Measurements from ENCODE around the gene KLHL29. TPM values are rescaled to one million over a fixed set of nuclear protein-coding genes. Genes with fewer than 3 reads are reported as not detected.

KLHL29 gene
- total RNA-seq, 1 donor: 14.7 TPM

GRCh38 chr2:23436346-23437098, 51.5 kb downstream of the KLHL29 start:
- TF ChIP-seq CTCF (IDR thresholded peaks at IDR 0.05; ENCODE audit: insufficient read depth, low read depth, low read length): no peak
- DNase-seq (ENCODE audit: low read depth): no peak
- H3K4me3 ChIP-seq (ENCODE audit: low read depth, low read length): no peak overlapping the region

GRCh38 chr2:23441414-23441813, 56.4 kb downstream of the KLHL29 start:
- no peak for TF ChIP-seq CTCF (IDR thresholded peaks at IDR 0.05; ENCODE audit: insufficient read depth, low read depth, low read length)
- no peak for DNase-seq (ENCODE audit: low read depth)
- H3K4me3 ChIP-seq (ENCODE audit: low read depth, low read length): no peak overlapping the region

- no peak for TF ChIP-seq CTCF (IDR thresholded peaks at IDR 0.05; ENCODE audit: insufficient read depth, low read depth, low read length)
- no peak overlapping the region for H3K4me3 ChIP-seq (ENCODE audit: low read depth, low read length)
- peak; percentile 47 for DNase-seq (ENCODE audit: low read depth)
Observed at GRCh38 chr2:23445450-23445868, 60.5 kb downstream of the KLHL29 start.

- DNase-seq (ENCODE audit: low read depth): no peak
- TF ChIP-seq CTCF (IDR thresholded peaks at IDR 0.05; ENCODE audit: insufficient read depth, low read depth, low read length): no peak
- no peak overlapping the region for H3K4me3 ChIP-seq (ENCODE audit: low read depth, low read length)
Observed at GRCh38 chr2:23446916-23447315, 61.9 kb downstream of the KLHL29 start.

GRCh38 chr2:23447405-23447804, 62.4 kb downstream of the KLHL29 start:
- DNase-seq (ENCODE audit: low read depth): no peak

GRCh38 chr2:23448906-23449305, 63.9 kb downstream of the KLHL29 start:
- DNase-seq (ENCODE audit: low read depth): no peak
- H3K4me3 ChIP-seq (ENCODE audit: low read depth, low read length): no peak overlapping the region
- no peak for TF ChIP-seq CTCF (IDR thresholded peaks at IDR 0.05; ENCODE audit: insufficient read depth, low read depth, low read length)

More at GRCh38 chr2:23447405-23447804, 62.4 kb downstream of the KLHL29 start:
- no peak for TF ChIP-seq CTCF (IDR thresholded peaks at IDR 0.05; ENCODE audit: insufficient read depth, low read depth, low read length)
- no peak overlapping the region for H3K4me3 ChIP-seq (ENCODE audit: low read depth, low read length)

- H3K4me3 ChIP-seq (ENCODE audit: low read depth, low read length): no peak overlapping the region
- no peak for TF ChIP-seq CTCF (IDR thresholded peaks at IDR 0.05; ENCODE audit: insufficient read depth, low read depth, low read length)
- no peak for DNase-seq (ENCODE audit: low read depth)
Observed at GRCh38 chr2:23449413-23449812, 64.4 kb downstream of the KLHL29 start.

All from fibroblast of villous mesenchyme (primary cell).